ENCODE measurements around the gene MREG.

MREG gene

GRCh38 chr2:215896921-215897320 is 116.4 kb downstream of the MREG start:
- no peak overlapping the region for H3K4me3 ChIP-seq (ENCODE audit: low read length)
- no peaks in the 10 kb centered on the region for H3K4me1 ChIP-seq (ENCODE audit: control insufficient read depth, low read length)
- H3K9me3 ChIP-seq (ENCODE audit: control insufficient read depth, insufficient read depth, low read length) = no peaks in the 10 kb centered on the region
- no peaks in the 10 kb centered on the region for H3K27me3 ChIP-seq (ENCODE audit: control insufficient read depth, low read length)
- no peaks in the 10 kb centered on the region for H3K79me2 ChIP-seq (ENCODE audit: control insufficient read depth, low read length)
- H4K20me1 ChIP-seq (ENCODE audit: control insufficient read depth, insufficient read depth, low read depth, low read length) = no peaks in the 10 kb centered on the region
- H3K36me3 ChIP-seq (ENCODE audit: control insufficient read depth, low read length) = no peaks in the 10 kb centered on the region
- H3K9me2 ChIP-seq (replicated peaks; ENCODE audit: control insufficient read depth, low read length) = no peaks in the 10 kb centered on the region
- no peaks in the 10 kb centered on the region for H3F3A ChIP-seq (ENCODE audit: control insufficient read depth, insufficient read depth)
- TF ChIP-seq CTCF (IDR thresholded peaks at IDR 0.05; ENCODE audit: low read depth, low read length, poor library complexity, severe bottlenecking) (no peak), EZH2phosphoT487 (IDR thresholded peaks at IDR 0.05; ENCODE audit: borderline replicate concordance, low read length) (no peak)
- H3K27ac ChIP-seq (ENCODE audit: low read depth, low read length) = no peak overlapping the region
- no peak overlapping the region for H3K4me2 ChIP-seq (ENCODE audit: low read length)

GRCh38 chr2:215895330-215895729 is 118.0 kb downstream of the MREG start:
- no peaks in the 10 kb centered on the region for H3F3A ChIP-seq (ENCODE audit: control insufficient read depth, insufficient read depth)
- H3K79me2 ChIP-seq (ENCODE audit: control insufficient read depth, low read length) = no peaks in the 10 kb centered on the region
- TF ChIP-seq CTCF (IDR thresholded peaks at IDR 0.05; ENCODE audit: low read depth, low read length, poor library complexity, severe bottlenecking) (no peak), EZH2phosphoT487 (IDR thresholded peaks at IDR 0.05; ENCODE audit: borderline replicate concordance, low read length) (no peak)
- no peaks in the 10 kb centered on the region for H3K9me3 ChIP-seq (ENCODE audit: control insufficient read depth, insufficient read depth, low read length)
- no peak overlapping the region for H3K27ac ChIP-seq (ENCODE audit: low read depth, low read length)
- no peaks in the 10 kb centered on the region for H3K27me3 ChIP-seq (ENCODE audit: control insufficient read depth, low read length)
- no peaks in the 10 kb centered on the region for H3K36me3 ChIP-seq (ENCODE audit: control insufficient read depth, low read length)
- no peaks in the 10 kb centered on the region for H3K4me1 ChIP-seq (ENCODE audit: control insufficient read depth, low read length)
- no peak overlapping the region for H3K4me2 ChIP-seq (ENCODE audit: low read length)
- no peak overlapping the region for H3K4me3 ChIP-seq (ENCODE audit: low read length)
- no peaks in the 10 kb centered on the region for H4K20me1 ChIP-seq (ENCODE audit: control insufficient read depth, insufficient read depth, low read depth, low read length)
- H3K9me2 ChIP-seq (replicated peaks; ENCODE audit: control insufficient read depth, low read length) = no peaks in the 10 kb centered on the region
